NCI-H1105 (cell line): ENCODE data around the gene ZFAND5.

Source experiments
- DNase-seq: peaks from one replicate; lab custom pipeline; 2025; lab: John Stamatoyannopoulos, UW

The ZFAND5 gene, protein sequence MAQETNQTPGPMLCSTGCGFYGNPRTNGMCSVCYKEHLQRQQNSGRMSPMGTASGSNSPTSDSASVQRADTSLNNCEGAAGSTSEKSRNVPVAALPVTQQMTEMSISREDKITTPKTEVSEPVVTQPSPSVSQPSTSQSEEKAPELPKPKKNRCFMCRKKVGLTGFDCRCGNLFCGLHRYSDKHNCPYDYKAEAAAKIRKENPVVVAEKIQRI

DNA sequence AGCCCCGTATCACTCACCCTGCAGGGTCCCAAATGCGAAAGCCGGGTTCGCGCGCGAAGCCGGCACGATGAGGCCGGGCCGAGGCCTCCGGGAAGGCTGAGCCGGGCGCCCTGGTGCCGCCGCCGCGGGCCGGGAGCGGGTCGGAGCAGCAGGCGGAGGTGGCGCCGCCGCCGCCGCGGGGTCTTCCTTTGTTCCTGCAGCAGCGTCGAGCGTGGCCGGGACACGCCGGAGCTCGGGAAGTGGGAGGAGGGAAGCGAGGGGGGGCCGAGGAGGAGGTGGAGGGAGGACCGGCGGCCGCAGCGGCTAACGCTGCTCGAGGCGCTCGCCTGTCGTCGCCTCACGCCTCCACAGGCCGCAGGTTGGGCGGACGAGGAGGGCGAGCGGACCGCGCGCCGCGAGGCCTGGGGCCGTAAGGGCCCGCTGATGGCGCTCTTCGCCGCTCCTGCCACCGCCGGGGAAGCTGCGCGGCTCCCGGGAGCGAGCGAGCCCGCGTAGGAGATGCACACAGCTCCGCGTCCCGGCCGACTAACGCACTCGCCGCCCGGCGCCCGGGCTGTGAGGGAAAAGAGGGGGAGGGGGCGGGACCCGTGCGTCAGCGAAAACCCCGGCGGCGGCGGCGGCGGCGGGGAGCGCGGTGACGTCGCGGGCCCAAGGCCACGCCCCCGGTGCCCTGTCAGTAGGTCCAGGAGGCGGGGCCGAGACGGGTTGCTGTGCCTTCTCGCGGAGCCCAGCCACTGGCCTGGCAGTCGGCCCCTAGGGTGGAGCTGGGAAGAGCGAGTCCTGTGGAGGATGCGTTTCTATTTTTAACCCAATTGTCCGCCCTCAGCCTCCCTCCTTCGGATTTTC is at the start of gene ZFAND5:
TSS of gene ZFAND5 (minus strand) at position 530 of the 846 bp plus-strand sequence. CDS start 4,430 bp downstream, outside the sequence.
- peak; percentile 97 for DNase-seq

DNA sequence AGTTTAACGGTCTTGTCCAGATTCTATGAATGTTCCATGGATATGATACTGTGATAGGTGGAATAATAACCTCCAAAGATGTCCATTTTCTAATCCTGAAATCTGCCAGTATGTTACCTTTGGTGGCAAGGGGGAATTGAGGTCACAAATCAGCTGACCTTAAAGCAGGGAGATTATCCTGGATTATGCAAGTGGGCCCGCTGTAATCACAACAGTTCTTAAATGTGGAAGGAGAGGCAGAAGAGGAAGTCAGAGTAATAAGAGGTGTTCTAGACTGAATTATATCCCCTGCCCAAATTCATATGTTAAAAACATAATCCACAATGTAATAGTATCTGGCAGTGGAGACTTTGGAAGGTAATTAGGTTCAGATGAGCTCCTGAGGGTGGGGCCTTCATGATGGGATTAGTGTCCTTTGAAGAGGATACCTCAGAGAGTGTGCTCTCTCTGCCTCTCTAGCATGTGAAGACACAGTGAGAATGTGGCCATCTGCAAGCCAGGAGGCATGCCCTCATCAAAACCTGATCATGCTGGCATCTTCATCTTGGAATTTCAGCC is 47.6 kb upstream of the ZFAND5 start:
- no peak for DNase-seq

- no peak for DNase-seq
Measured at GRCh38 chr9:72410214-72410613, 45.2 kb upstream of the ZFAND5 start.

GRCh38 chr9:72407114-72407513 is 42.1 kb upstream of the ZFAND5 start:
- DNase-seq: no peak

- no peak for DNase-seq
Measured at GRCh38 chr9:72402744-72403143, 37.7 kb upstream of the ZFAND5 start.

GRCh38 chr9:72401396-72401795 is 36.4 kb upstream of the ZFAND5 start:
- no peak for DNase-seq

DNA sequence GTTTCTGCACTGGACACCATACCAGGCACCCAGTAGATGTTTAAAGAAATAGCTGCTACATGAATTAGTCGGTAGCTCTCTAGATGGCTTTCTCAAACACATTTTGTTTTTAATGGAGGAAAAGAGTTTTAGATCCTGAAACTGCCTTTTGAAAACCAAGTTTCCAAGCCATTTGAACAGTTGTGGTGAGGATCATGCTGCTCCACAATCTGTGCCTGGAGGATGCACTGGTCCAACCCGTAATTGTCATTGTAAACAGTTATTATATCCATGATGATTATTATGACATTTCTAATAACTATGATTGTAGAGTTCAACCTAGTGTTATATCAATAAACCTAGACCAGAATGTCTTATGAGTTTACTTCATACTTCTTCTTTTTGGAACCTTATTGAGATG is 35.9 kb upstream of the ZFAND5 start:
- DNase-seq: no peak

DNA sequence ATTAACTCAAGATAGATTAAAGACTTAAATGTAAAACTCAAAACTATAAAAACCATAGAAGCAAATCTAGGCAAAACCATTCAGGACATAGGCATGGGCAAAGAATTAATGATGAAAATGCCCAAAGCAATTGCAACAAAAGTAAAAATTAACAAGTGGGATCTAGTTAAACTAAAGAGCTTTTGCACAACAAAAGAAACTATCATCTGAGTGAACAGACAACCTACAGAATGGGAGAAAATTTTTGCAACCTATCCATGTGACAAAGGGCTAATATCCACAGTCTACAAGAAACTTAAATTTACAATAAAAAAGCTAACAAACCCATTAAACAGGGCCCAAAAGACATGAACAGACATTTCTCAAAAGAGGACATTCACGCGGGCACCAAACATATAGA is 34.4 kb upstream of the ZFAND5 start:
- DNase-seq: no peak

GRCh38 chr9:72396247-72397091 is 31.5 kb upstream of the ZFAND5 start:
- no peak for DNase-seq

GRCh38 chr9:72394066-72394465 is 29.1 kb upstream of the ZFAND5 start:
- DNase-seq: no peak

- no peak for DNase-seq
Measured at GRCh38 chr9:72390907-72391306, 25.9 kb upstream of the ZFAND5 start.

DNA sequence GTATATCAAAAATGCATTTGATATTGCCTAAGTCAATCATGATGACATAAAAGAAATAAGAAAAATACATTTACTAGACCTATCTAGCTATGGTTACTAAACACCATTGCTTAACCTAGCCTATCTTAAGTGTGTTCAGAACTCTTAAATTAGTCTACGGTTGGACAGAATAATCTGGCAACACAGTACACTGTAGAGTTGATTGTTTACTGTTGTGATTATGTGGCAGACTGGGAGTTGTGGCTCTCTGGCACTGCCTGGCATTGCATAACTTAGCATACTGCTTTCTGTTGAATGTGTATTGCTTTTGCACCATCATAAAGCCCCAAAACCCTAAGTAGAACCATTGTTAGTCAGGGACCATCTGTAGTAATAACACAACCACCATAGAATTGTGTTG is 21.2 kb upstream of the ZFAND5 start:
- DNase-seq: no peak

DNA sequence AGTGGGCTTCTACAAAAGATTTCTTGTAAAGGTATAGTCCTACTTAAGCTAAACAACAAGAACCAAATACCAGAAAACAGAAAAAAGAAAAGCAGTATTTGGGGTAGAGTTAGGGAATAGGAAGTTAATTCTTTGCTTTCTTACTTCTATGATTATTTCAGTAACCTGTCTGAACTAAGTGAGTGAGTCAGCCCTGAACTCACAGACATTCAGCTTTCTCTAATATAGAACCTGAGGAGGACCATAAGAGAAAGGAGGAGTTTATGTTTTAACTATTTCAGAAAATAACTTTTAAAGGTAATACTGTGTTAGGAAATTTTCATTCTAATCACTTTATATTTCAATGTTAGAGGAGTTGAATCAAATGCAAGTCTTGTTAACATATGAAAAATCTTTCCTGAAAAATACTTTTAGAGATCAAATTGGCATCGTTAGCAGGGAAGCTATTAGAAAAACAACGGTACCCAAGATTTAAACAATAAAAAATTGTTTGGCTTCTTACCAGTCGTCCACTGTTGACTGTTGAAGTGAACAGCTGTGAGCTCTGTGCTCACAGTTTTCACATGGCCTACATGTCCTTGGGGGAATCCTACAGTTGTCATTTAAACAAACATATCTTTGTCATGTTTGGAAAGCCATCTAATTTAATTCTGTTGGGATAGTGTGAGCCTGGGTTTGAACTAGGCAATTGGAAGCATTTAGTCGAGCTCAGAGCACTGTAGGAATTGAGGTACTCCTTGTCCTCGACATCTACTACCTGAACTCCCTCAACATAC is 19.9 kb upstream of the ZFAND5 start:
- no peak for DNase-seq

GRCh38 chr9:72383978-72384709 is 19.1 kb upstream of the ZFAND5 start:
- DNase-seq: no peak

DNA sequence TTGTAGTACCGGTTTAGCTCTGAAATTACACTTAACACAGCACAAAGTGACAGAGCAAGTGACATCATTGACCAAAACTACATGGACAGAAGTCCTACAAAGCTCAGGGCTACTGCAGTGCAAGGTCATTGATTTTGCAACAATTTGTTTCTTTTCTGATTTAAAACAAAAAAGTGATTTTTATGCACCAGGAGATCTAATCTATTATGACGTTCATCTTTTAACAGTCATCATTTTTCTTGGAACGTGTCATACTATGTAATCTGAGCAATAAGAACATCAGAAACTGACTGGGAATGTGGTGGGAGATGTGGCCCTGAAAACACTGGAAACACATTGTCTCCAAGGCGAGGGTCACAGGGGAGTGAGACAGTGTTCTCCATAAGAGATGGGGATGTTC is 17.4 kb upstream of the ZFAND5 start:
- no peak for DNase-seq

- DNase-seq: no peak
Measured at GRCh38 chr9:72377041-72377440, 12.0 kb upstream of the ZFAND5 start.

DNA sequence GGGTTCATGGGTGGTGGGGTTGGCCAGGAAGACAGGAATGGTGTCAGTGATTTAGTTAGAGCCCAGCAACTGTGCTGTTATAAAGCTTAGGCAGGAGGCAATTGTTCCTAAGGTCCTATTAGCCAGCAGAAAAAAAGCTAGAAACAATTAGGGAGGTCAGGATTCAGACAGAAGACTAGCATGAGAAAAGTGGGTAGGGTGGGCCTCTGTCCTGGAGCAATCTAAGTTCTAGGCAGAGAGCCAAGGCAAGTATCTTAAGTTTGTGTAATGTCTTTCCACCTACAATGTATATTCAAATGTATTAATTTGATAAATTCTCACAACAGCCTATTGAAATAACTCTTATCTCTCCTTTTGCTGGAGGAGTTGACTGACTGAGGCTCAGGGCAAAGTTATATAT is 6.1 kb upstream of the ZFAND5 start:
- DNase-seq: no peak

DNA sequence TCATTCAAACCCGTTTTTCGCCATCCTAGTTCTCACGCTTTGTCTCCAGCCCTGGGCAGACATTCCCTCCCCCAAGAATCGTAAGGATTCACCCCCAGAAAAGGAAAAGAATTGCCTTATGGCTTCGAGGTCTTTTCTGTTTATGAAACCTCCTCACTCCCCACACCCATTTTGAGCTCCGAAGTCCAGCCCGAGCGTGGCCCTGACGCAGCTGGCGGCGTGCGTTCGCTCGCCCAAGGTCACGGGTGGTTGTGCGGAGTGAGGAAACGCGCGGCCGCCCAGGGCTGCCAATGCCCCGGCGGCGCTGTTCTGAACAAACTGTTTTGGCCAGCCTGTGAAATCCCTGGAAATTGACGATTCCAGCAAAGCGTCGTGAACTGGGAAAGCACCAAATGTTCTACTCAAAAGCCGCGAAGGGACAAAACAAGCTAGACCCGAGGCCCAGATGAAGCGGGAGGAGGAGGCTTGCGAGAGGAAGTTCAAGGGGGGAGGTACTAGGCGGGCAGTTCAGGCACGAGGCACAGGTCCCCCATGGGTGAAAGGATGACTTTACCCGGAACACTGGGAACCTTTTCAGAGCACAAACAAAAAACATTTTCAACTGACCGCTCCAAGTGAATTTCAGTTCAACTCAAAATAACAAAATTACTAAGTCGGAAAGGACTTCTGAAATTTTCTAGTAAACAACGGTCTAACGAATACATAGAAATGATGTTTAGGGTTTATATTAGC is 683 bp upstream of the ZFAND5 start:
- peak; percentile 74 for DNase-seq

- no peak for DNase-seq
Measured at GRCh38 chr9:72363908-72364678, 915 bp downstream of the ZFAND5 start.
